Stimulated activated CD4-positive, alpha-beta T cell treated with anti-CD3 and anti-CD28 coated beads, Interleukin-15, amount 100 ng/mL, for 48 hours (primary cell): ENCODE results near the gene RAD18.

Experiments
- DNase-seq, 2 donors: peaks; one replicate each; pipeline ENCODE4 v3.0.0-alpha.2; 2020; ENCODE audit warnings: low read depth in 2 of 2

RAD18 gene

GRCh38 chr3:8963137-8963853 lies at the start of gene RAD18:
Gene RAD18 (minus strand): TSS chr3:8963472. CDS start chr3:8963385, 87 bp downstream.
- peak; percentile 86 to 88 for DNase-seq

GRCh38 chr3:9012521-9012920 lies 49.2 kb upstream of the RAD18 start:
- DNase-seq = no peak

GRCh38 chr3:9009976-9010545 lies 46.8 kb upstream of the RAD18 start:
- DNase-seq = no peak

GRCh38 chr3:9008550-9009255 lies 45.4 kb upstream of the RAD18 start:
- no peak for DNase-seq

GRCh38 chr3:9007928-9008327 lies 44.7 kb upstream of the RAD18 start:
- DNase-seq = no peak

GRCh38 chr3:9007213-9007612 lies 43.9 kb upstream of the RAD18 start:
- no peak for DNase-seq

GRCh38 chr3:9000041-9000440 lies 36.8 kb upstream of the RAD18 start:
- DNase-seq = no peak

- no peak for DNase-seq
These were observed 33.9 kb upstream of the RAD18 start for GRCh38 chr3:8997151-8997550.

- DNase-seq = no peak
These were observed 33.4 kb upstream of the RAD18 start for GRCh38 chr3:8996681-8997121.

GRCh38 chr3:8996216-8996615 lies 32.9 kb upstream of the RAD18 start:
- DNase-seq = no peak

GRCh38 chr3:8994226-8994625 lies 31.0 kb upstream of the RAD18 start:
- no peak for DNase-seq

- no peak for DNase-seq
These were observed 30.1 kb upstream of the RAD18 start for GRCh38 chr3:8993331-8993730.

- DNase-seq = no peak
These were observed 29.6 kb upstream of the RAD18 start for GRCh38 chr3:8992854-8993253.

- no peak for DNase-seq
These were observed 28.9 kb upstream of the RAD18 start for GRCh38 chr3:8992199-8992598.

GRCh38 chr3:8990266-8991215 lies 27.3 kb upstream of the RAD18 start:
- DNase-seq = no peak

GRCh38 chr3:8988791-8989558 lies 25.7 kb upstream of the RAD18 start:
- DNase-seq = no peak

GRCh38 chr3:8988384-8988655 lies 25.0 kb upstream of the RAD18 start:
- DNase-seq = no peak

- peak in 1 of 2 donors; percentile 34 for DNase-seq
These were observed 24.5 kb upstream of the RAD18 start for GRCh38 chr3:8987645-8988383.

GRCh38 chr3:8987226-8987625 lies 24.0 kb upstream of the RAD18 start:
- DNase-seq = no peak

- DNase-seq = no peak
These were observed 23.5 kb upstream of the RAD18 start for GRCh38 chr3:8986741-8987140.

GRCh38 chr3:8985876-8986275 lies 22.6 kb upstream of the RAD18 start:
- no peak for DNase-seq
